ENCODE data around the gene PLEKHA6. TPM values are rescaled to one million over a fixed set of nuclear protein-coding genes. Genes with fewer than 3 reads are reported as not detected.

Gene PLEKHA6
- total and polyA plus RNA-seq, 2 of the 4 experiments (the other 2 are of a cell fraction), result 8.2 to 19.9 TPM

DNA sequence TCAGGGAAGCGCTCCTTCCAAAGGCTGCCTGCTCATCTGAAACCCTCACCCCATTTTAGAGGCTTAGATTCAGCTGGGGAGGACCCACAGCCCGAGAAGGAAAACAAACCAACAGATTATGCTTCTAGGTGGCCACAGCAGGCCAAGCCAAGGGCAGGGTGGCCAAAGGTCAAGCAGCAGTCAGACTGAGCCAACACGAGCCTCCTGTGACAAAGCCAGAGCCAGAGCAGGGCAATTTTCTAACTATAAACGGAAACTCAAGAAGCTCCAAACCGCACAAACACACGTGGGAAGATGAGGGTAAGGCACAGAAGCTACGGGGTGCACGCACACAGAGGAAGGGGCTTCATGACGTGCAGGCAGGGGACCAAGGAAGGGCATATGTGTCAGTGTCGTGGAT, 64.1 kb downstream of the PLEKHA6 start:
- no TSS peak for BruUV-seq (replicated peaks)
- Histone ChIP-seq H3K27me3 (ENCODE audit: control insufficient read depth, insufficient read depth, low read length) (no peaks in the 10 kb centered on the region), H3K14ac (replicated peaks; ENCODE audit: low read depth, low read length) (peak overlapping the region; percentile 75), H3K36me3 (ENCODE audit: control insufficient read depth, insufficient read depth, low read length) (no peaks in the 10 kb centered on the region), H3K4me1 (ENCODE audit: control insufficient read depth, insufficient read depth, low read length) (peaks cover 28% of the 10 kb centered on the region), H3K23ac (ENCODE audit: low read depth, low read length) (peak overlapping the region; percentile 66), H3K9ac (ENCODE audit: low read depth, low read length) (peak overlapping the region; percentile 14; the same call in 1 of the 2 replicates), H2AK9ac (replicated peaks; ENCODE audit: low read depth, low read length, poor library complexity) (peak overlapping the region; percentile 73), H4K91ac (ENCODE audit: insufficient read depth, low read depth, low read length) (peak overlapping the region; percentile 97), H2BK20ac (ENCODE audit: low read depth, low read length) (peak overlapping the region; percentile 92), H2AFZ (replicated peaks; ENCODE audit: low read length, poor library complexity) (peak overlapping the region; percentile 44), H3K27ac (ENCODE audit: insufficient read depth, low read length) (peak overlapping the region; percentile 93), H4K5ac (ENCODE audit: low read depth, low read length) (peak overlapping the region; percentile 72), H3K9me1 (ENCODE audit: insufficient read depth, low read length) (peaks cover 25% of the 10 kb centered on the region), H3K4ac (ENCODE audit: low read depth, low read length) (peak overlapping the region; percentile 96), H2BK120ac (ENCODE audit: low read depth, low read length) (peak overlapping the region; percentile 97), H3K4me2 (ENCODE audit: low read depth, low read length) (peak overlapping the region; percentile 63), H2BK15ac (ENCODE audit: low read depth, low read length) (peak overlapping the region; percentile 95), H3K56ac (ENCODE audit: extremely low read depth, insufficient read depth, low read length) (peak overlapping the region; percentile 70; the same call in 1 of the 2 replicates), H3K79me1 (ENCODE audit: low read depth in 1 of 2, low read length in 2 of 2) (peaks cover 0 to 7% of the 10 kb centered on the region in 2 experiments; a peak in 2 of 4 replicates), H3K18ac (ENCODE audit: low read depth, low read length) (peak overlapping the region; percentile 86), H4K8ac (ENCODE audit: low read depth in 2 of 2, low read length in 2 of 2) (peak overlapping the region; percentile 78 to 85; a peak in 3 of 4 replicates), H2BK5ac (ENCODE audit: low read depth, low read length, poor library complexity, severe bottlenecking) (peak overlapping the region; percentile 89), H4K20me1 (ENCODE audit: insufficient read depth, low read length) (no peaks in the 10 kb centered on the region), H3K4me3 (ENCODE audit: insufficient read depth, low read depth, low read length) (no peak overlapping the region), H2AK5ac (ENCODE audit: low read depth, low read length) (peak overlapping the region; percentile 97), H3K9me3 (ENCODE audit: control insufficient read depth, insufficient read depth, low read length) (no peaks in the 10 kb centered on the region)
- peak; percentile 3; the same call in 1 of the 2 replicates for ATAC-seq (ENCODE audit: low read depth)
- in situ Hi-C loops (cut with MboI; ENCODE audit: low sequenced_read_pairs) (no loop called here), dilution Hi-C loops (cut with HindIII; ENCODE audit: low sequenced_read_pairs, unreplicated experiment) (no loop called here), intact Hi-C loops (cut with micrococcal nuclease) (loop anchor here (1.0 to 10.0 kb wide), 3 partner anchors 9 to 83 kb away; partner anchors contain the start of genes GOLT1A and PLEKHA6)
- ChIA-PET POLR2A (ENCODE audit: unreplicated experiment) (no interaction called here), CTCF (interaction anchor here (1.2 kb wide), 1 partner anchor 82 kb away, joined by 3 read pairs; the partner anchor contains the start of gene GOLT1A)
- DNase-seq, result no peak
- 80% methylated on average over 1 of the region's 10 CpGs; no CpG with 5 or more reads in 1 of the 2 experiments for WGBS, 2 experiments (ENCODE audit: extremely low coverage in 2 of 2, insufficient read length in 1 of 2)
- TF ChIP-seq MXI1 (IDR thresholded peaks at IDR 0.05; ENCODE audit: borderline replicate concordance, low read depth, low read length), result peak; percentile 61; the same call in 1 of the 2 replicates
- TF ChIP-seq BHLHE40 (IDR thresholded peaks at IDR 0.05; ENCODE audit: low read depth, low read length), result peak; percentile 47; the same call in 1 of the 2 replicates
- no peak for TF ChIP-seq ELK1 (IDR thresholded peaks at IDR 0.05; ENCODE audit: borderline replicate concordance, low read depth, low read length)

Data from IMR-90 (cell line).